ENCODE measurements around the gene MEX3D.
"Not testable (repeated sequence)": the region's sequence is repeated elsewhere in the genome, so short reads cannot be mapped to it uniquely, and the experiment has no call there.

The MEX3D gene

GRCh38 chr19:1570836-1571235, 2.7 kb upstream of the MEX3D start:
- no peak for DNase-seq

GRCh38 chr19:1569997-1570396, 1.9 kb upstream of the MEX3D start:
- DNase-seq: no peak

- no peak for DNase-seq
These were observed 287 bp downstream of the MEX3D start for GRCh38 chr19:1567848-1568227.

DNA sequence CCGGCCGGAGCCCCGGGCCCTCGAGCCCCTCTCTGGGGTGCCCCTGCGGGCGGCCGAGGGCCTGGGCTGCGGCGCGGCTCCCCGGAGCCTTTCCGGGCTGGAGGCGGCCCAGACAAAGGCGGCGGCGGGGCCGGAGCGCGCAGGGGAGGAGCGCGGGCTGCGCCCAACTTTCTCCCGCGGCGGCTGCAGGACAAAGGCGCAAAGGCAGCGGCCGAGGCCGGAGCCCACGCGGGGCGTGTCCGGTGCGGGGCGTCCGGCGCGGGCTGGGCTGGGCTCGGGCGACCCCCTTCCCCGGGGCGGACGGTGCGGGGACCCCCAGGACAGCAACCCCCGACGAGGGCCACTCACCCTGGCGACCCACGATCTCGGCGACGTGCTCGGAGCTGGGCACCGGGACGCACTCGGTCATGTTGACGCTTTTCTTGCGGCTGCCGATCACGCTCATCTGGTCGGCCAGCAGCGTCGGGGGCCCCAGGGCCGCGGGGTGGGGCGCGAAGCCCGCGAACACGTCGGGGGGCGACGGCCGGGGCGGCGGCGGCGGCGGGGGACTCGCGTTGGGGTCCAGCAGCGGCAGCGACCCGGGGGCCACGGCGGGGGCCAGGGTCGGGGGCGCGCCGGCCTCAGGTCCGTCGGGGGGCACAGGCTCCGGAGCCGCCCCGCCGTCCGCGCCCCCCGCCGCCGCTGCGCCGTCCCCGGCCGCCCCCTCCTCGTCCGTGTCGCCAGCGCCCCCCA, 843 bp downstream of the MEX3D start:
- no peak for DNase-seq

DNA sequence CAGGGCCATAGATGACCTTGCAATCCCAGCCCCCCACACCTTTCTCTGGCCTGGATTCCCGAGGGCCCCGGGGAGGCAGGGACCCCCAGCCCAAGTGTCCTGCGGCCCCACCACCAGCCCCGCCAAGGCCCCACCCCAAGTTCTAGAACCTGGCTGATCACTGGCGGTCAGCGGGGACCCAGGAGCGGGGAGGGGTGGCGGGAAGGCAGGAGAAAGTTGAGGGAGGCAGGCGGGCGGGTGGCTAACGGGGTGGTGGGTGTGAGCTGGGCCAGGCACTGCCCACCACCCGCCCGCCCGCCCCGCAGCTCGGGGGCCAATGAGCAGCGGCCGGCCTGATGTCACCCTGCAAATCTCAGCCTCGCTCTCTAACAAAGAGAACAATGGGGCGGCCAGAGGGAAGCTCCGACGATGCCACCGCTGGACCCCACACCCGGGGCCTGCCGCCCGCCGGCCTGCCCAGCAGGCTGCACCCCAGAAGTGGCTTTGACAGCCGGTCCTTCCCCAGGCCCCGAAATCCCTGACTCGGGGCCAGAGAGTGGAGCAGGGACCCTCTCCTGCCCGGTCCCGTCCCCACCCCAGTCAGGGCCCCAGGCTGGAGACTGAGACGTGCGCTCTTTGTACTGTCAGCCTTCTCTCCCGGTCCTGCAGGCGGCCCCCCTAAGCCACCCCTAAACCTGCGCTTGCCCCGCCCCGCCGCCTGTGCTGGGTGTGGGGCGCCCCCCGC, 1.6 kb downstream of the MEX3D start:
- no peak for DNase-seq

- no peak for DNase-seq
These were observed 4.9 kb downstream of the MEX3D start for GRCh38 chr19:1563251-1563650.

- DNase-seq: no peak
These were observed 6.8 kb downstream of the MEX3D start for GRCh38 chr19:1561236-1561842.

GRCh38 chr19:1560286-1560882, 7.7 kb downstream of the MEX3D start:
- no peak for DNase-seq

- no peak for DNase-seq
These were observed 9.6 kb downstream of the MEX3D start for GRCh38 chr19:1558552-1558951.

DNA sequence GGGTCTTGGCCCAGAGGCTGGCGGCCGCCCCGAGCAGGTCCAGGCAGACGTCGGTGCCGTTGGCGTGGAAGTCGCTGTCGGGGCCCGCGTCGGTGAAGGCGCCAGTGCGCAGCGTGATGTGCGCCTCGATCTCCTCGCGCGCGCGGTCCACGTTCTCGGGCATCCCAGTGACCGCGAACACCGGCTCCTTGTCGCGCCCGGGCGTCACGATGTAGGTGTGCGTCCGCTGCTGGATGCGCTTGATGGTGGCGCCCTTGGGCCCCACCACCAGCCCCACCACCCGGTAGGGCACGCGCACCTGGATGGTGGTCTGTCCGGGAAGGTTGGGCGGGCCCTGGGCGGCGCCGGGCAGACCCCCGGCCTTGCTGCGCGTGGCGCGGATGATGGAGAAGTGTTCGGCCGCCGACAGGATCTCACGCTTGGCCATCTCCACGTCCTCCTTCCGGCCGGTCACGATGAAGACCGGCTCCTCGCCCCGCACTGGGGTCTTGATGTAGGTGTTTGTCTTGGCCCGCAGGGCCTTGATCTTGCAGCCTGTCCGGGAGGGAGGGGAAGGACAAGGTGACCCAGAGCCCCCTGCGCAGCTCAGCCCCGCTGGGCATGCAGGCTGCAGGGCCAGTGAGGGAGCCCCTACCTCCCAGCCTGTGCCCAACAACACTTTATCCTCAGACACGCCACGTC, 11.6 kb downstream of the MEX3D start:
- DNase-seq: no peak

DNA sequence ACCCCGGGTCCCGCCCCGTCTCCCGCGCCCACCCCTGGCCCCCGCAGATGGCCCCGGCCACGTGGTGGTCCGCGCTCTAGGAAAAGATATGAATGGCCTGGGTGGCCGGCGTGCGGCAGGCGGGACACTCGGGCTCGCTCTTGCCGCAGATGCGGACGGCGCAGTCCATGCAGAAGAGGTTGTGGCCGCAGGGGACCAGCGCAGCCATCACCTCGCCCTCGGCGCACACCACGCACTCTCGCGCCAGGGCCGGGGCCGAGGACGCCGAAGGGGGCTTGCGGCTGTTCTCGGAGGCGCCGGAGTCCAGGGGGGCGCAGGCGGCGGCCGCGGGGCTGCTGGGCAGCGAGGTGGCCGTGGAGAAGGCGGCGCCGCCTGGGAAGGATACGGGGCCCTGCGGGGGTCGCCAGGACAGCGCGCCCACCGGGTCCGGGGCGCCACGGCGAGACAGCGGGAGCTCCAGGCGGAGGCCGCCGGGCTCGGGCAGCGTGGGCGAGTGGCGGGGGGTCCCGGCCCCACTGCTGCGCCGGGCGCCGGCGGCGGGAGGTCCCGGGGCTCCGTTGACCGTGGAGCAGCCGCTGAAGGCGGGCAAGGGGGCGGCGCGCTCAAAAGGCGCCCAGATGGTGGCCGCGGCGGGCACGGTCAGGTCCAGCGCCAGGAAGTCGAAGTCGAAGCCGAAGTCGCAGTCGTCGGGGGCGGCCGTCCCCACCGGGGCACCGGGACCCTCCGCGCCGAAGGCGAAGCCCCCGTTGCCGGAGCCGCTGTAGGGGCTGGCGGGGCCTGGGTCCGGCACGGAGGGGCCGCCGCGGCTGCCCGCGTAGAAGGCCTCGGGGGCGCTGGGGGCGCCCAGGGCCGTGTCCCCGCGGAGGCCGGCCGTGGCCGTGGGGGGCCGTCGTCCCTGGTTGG, 12.4 kb downstream of the MEX3D start:
- DNase-seq: no peak

GRCh38 chr19:1554968-1555367, 13.2 kb downstream of the MEX3D start:
- no peak for DNase-seq

DNA sequence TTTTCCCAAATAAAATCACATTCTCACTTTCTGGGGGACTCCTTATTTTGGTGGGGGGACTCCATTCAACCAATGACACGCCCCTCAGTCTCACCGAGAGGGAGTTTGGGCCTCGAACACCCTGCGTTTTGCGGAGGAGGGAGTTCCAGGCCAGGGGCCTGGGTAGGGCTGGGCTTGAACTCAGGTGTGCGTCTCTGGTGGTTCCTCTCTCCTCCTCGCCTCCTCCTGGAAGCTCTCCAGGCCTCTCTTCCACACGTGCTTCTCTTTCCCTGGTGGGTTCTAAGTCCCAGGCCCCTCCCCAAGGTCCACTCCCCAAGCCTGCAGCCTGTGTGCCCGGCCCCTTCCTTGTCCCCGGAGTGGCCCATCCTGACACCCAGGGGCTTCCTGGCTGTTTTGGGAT, 14.7 kb downstream of the MEX3D start:
- no peak for DNase-seq

DNA sequence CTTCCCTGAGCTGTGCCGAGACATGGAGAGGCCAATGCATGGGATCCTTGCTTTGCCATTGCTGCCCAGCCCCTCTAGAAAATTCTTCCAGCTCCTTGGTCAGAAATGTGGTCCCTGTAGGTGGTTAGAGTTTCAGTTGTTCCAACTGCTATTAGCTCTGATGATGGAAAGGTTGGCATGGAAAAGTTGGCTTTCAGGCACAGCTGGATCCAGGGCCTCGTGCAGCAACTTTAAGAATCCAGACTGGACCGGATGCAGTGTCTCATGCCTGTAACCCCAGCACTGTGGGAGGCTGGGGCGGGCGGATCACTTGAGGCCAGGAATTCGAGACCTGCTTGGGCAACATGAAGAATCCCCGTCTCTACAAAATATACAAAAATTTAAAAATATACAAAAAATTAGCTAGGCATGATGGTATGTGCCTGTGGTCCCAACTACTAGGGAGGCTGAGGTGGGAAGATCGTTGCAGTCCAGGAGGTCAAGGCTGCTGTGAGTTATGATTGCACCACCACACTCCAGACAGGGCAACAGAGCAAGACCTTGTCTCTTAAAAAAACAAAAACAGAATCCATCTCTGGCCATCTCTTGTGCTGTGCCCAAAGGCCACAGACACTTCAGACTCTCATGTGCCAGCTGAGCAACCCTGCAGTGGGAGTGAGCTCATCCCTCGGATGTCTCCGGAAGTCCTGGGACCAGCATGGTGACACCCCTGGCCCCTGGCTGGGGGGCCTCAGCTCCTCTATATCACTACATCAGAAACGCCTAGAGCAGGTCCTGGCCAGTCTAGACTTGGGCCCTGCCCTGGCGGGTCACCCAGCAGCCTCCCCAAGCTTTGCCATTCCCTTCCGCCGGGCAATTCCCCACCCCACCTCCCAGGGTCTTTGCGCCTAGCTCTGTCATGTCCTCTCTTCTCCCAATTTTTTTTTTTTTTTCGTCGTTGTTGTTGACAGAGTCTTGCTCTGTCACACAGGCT, 16.8 kb downstream of the MEX3D start:
- no peak for DNase-seq

GRCh38 chr19:1549332-1549945, 18.7 kb downstream of the MEX3D start:
- DNase-seq: no peak

- DNase-seq: no peak
These were observed 27.7 kb downstream of the MEX3D start for GRCh38 chr19:1540365-1540925.

DNA sequence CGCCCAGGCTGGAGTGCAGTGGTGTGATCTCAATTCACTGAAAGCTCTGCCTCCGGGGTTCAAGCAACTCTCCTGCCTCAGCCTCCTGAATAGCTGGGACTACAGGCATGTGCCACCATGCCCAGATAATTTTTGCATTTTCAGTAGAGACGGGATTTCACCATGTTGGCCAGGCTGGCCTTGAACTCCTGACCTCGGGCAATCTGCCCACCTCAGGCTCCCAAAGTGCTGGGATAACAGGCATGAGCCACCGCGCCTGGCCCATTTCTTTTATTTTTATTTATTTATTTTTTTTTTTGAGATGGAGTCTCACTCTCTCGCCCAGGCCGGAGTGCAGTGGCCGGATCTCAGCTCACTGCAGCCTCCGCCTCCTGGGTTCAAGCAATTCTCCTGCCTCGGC, 28.4 kb downstream of the MEX3D start:
- DNase-seq: not testable (repeated sequence)

GRCh38 chr19:1538978-1539377, 29.1 kb downstream of the MEX3D start:
- no peak for DNase-seq

DNA sequence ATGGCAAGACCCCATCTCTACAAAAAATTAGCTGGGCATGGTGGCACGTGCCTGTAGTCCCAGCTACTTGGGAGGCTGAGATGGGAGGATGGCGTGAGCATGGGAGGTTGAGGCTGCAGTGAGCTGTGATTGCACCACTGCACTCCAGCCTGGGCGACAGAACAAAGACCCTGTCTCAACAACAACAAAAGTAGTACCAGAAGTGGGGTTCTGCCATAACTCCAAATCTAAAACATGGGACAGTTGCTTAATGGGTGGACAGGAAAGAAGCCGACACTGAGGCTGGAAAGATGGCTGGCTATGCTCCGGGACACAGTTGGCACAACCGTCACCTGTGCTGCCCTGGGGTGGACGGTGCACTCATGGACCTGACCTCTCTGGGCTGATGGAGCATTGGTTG, 32.4 kb downstream of the MEX3D start:
- DNase-seq: not testable (repeated sequence)

GRCh38 chr19:1534972-1535371, 33.2 kb downstream of the MEX3D start:
- DNase-seq: no peak
